Activated T-helper 1 cell treated with Interleukin-2 at 50 U/mL for 16 hours (primary cell): ENCODE measurements around the gene AUTS2.
A peak's percentile ranks its signal among the peaks of the same experiment; 100 is the strongest.
"Not testable (repeated sequence)": the region's sequence is repeated elsewhere in the genome, so short reads cannot be mapped to it uniquely, and the experiment has no call there.

Experiments used
- DNase-seq: peaks from one replicate; pipeline ENCODE4 v3.0.0-alpha.2; 2020; ENCODE audit warnings: low read depth

Gene AUTS2

DNA sequence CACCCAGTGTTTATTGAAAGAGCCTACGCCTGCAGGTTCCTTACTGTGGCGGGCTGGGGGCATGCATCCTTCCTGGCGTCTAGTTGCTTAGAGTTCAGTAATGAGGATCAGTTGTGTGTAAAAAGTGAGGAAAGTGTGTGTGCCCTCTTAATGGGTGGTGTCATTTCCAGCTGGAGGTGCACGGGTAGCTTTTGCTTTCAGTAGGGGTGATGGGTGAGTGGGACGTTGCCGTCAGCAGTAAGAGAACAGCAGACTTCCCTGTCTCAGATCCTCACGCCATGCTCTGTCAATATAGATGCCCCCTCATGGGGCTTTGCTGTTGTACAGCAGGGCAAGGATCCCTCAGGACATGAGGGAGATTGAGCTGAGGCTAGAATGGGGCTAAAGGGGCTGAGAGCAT is 1181.0 kb downstream of the AUTS2 start:
- DNase-seq, result no peak

DNA sequence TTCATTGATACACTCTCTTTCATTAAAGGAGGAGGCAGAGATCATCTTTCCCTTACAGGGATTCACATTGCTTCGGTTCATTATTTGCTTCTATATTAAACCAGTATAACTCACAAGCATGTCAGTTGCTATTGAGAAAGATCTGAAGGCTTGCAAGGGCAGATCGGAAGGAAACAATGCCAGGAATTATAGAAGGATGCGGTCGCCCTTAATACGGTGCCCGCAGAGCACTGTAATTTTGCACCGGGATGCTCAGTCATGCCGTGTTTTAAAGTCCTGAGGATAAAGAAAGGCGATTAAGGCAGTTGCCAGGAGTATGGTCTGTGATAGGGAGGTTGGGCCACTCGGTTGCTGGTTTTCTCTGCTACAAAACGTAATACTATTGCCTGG is 1183.6 kb downstream of the AUTS2 start:
- DNase-seq, result no peak

DNA sequence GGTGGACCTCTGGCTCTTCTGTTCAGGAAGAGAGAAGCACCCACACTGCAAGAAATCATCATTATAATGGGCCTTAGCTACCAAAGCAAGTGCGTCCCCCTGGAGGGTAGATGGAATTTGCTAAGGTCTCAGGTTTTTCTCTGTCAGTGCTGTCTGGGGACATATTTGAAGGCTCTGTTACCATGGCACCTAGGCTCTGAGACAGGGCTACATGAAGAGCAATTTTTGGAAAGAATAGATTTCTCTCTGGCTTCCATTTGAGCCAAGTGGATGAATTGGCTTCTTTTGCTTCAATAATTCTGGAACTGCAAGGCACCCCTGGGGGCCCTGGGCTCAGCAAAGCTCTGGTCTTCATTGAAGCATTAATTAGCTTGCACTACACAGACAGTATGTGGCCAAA is 1184.5 kb downstream of the AUTS2 start:
- no peak for DNase-seq

DNA sequence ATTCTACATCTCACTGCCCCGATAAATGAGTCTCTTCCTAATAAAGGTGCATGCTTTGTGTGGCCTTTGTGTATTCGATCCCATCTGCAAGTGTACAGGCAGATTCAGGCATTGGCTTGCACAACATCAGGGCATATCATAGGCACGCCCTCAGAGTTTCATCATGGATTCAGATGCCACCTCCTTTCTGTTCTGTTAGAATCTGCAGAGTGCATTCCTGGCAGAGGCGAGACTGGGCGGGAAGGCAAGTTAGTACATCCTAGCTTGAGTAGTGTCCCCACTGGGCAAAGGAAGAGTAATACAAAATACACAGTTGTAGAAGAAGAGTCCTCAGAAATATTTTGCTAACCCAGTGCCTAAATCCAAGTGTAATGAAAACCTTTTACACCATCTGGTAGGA is 1187.2 kb downstream of the AUTS2 start:
- DNase-seq, result no peak

DNA sequence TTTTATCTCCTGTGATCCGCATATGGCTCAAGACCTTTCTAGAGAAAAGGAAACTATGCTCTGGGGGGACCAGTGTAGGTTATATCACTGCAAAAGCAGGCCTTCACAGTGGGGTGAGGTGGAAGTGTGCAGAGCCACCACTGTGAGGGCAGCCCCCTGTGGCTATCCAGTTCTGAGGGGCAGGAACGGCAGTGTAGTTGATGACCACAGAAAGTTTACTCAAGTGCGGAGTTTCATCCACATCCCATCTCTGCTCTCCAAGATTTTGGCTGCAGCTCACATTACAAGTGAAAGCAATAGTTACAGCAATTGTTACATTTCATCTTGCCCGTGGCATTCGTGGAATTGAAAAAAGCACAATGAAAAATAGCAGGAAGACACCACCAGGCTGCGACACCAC is 1187.8 kb downstream of the AUTS2 start:
- DNase-seq, result no peak

DNA sequence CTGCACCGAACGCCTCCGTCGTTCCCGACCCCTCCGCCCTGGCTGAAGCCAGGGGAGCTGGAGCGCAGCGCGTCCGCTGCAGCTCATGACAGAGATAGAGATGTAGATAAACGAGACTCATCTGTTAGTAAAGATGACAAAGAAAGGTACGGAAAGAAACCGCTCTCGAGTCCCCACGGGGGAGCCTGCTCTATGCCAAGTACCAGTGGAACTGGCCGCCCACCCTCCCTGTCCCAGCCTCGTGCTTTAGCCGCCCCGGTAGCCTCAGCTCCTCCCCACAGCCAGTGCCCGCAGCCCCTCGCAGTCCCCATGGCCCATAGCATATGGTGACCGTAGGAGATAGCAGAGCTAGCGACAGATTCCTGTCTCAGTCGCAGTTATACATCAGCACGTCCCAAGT is 1189.0 kb downstream of the AUTS2 start:
- DNase-seq, result no peak

DNA sequence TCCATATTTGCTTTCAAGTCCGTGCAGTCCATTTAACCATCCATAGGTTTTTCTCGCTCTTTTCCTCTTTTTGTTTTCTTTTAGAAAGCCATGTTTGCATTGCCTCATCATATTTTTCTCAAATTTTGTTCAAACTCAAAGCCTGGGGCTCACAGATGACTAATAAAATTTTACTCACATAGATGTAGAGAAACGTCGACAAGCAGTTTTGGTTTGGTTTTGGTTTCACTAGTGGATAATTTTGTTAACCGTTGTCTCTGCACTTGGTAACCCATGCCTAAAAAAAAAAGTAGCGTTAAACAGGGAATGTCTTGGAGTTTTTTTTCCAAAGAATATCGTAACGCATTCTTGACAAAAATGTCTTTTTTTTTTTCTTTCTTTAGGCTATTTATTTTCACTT is 1189.5 kb downstream of the AUTS2 start:
- DNase-seq, result no peak

DNA sequence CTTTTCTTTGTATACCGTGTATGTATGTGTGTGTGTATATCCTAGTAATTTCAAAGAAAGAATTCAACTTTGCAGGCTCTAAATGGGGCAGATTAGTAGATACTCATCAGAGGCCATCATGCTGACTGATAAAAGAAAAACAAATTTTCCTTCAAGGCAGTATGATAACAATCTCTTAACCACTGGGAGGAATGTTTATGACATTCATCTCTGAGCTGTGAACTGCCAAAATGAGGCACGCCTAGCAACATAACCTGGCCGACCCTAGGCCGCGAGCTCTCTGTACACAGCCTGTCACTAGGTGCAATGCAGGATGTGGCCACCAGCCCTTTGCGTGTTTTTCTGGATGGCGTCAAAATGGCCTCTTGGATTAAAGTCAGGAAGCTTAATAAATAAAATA is 1190.0 kb downstream of the AUTS2 start:
- DNase-seq, result peak; percentile 31

DNA sequence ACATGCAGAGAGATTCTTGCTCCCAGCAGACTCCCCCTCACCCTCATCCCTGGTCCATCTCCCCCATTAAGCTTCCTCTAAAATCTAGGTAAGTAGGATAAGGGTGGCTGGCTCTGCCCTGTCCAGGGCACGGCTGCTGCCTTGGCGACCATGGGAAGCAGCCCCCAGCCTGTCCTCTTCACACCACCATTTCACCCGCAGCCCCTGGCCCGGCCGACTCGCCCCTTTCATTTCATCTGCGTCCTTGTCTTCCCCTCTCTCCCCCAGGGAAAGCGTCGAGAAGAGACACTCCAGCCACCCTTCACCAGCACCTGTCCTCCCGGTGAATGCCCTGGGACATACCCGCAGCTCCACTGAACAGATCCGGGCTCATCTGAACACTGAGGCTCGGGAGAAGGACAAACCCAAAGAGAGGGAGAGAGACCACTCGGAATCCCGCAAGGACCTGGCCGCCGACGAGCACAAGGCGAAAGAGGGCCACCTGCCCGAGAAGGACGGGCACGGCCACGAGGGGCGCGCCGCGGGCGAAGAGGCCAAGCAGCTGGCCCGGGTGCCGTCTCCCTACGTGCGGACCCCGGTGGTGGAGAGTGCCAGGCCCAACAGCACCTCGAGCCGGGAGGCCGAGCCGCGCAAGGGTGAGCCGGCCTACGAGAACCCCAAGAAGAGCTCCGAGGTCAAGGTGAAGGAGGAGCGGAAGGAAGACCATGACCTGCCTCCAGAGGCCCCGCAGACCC is 1191.4 kb downstream of the AUTS2 start:
- DNase-seq, result no peak

DNA sequence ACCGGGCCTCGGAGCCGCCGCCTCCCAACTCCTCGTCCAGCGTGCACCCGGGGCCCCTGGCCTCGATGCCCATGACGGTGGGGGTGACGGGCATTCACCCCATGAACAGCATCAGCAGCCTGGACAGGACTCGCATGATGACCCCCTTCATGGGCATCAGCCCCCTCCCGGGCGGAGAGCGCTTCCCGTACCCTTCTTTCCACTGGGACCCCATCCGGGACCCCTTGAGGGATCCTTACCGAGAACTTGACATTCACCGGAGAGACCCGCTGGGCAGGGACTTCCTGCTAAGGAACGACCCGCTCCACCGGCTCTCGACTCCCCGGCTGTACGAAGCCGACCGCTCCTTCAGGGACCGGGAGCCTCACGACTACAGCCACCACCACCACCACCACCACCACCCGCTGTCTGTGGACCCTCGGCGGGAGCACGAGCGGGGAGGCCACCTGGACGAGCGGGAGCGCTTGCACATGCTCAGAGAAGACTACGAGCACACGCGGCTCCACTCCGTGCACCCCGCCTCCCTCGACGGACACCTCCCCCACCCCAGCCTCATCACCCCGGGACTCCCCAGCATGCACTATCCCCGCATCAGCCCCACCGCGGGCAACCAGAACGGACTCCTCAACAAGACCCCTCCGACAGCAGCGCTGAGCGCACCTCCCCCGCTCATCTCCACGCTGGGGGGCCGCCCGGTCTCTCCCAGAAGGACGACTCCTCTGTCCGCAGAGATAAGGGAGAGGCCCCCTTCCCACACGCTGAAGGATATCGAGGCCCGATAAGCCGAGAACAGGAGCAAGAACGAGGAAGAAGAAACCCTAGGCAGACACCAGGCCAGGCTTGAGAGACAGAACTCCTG is 1192.2 kb downstream of the AUTS2 start:
- no peak for DNase-seq

DNA sequence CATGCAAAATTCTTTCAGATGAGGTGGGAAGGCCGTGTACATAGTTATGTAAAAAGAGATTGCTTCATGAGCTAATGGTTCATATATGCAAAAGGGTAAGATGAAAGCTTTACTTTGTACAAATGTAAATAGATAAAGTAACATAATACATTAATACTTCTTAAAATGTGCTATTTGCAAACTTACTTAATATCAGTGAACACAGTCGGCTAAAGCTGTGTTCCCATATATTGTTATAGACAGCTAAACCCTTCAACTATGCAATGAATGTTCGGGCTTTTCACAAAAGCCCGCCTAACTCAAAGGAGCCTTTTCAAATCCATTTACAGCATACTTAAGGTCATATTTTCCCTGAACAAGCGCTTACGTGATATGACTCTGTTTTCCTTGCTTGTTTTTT is 1193.1 kb downstream of the AUTS2 start:
- DNase-seq, result no peak

DNA sequence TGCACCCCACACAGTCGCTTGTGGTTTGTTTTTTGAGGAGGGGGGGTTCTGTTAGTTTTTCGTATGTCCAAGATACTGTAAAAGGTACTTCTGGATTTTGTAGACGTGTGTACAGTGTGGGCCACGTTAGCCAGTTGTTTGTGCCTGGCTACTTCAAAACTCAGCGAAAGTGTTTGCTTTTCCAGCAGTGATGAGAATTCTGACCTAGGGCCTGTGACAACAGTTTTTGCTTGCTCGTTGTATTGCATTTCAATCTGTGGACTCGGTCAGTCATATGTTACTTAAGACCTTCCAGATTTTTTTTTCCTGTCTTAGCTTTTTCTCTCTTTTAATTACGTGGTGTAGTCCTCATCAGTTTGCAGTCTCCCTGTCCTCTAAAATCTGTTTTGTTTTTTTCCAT is 1194.8 kb downstream of the AUTS2 start:
- no peak for DNase-seq

DNA sequence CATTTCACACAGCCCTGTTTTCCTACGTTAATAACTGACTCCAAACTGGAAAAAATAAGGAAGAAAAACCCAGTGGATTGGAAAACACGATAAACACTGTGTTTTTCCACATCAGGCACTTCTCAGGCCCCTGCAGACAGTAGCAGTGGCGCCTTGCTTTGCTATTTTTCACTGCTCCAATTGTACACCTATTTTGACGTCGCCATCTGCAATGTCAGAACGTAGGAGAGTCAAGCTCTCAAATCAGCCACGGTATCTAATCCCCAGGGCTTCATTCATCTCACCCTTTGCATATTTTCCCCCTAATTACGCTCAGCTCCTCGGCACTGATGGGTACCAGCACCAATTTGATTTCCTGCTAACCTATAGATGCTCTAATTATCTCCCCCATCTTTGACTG is 1195.5 kb downstream of the AUTS2 start:
- DNase-seq, result no peak

DNA sequence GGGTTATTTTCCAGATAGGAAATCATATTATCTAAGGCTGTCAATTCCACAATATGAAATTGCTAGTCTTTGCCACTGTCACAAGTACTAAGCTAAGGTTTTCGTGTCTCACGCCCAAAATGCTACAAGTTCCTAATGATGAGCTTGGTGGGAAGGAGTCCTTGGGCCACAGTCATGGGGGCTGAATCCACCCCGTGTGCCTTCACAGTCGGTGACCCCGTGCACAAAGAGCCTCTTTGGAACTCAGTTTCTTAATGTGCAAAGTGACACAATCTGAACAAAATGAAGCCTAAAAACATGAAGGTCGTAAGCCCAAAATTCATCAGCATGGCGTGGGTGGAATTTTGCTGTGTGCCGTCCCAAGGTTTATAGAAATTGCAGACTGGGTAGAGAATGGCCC is 1196.7 kb downstream of the AUTS2 start:
- DNase-seq, result no peak

DNA sequence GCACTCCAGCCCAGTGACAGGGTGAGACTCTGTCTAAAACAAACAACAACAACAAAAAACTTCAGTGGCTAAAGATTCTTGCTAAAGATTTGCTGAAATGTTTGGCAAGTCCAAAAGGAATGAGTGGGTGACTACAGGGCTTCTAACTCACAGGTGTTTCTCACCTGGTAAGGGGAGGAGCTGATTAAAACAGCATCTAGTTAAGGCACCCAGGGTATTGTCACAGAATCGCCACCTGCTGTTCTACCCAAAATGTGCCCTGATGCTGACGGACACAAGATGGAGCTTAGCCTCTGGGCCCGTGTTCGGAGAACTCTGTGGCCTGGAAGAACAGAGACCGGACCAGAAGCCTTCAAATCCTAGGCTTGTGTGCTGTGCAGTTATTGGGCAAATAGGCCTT is 1197.7 kb downstream of the AUTS2 start:
- no peak for DNase-seq

DNA sequence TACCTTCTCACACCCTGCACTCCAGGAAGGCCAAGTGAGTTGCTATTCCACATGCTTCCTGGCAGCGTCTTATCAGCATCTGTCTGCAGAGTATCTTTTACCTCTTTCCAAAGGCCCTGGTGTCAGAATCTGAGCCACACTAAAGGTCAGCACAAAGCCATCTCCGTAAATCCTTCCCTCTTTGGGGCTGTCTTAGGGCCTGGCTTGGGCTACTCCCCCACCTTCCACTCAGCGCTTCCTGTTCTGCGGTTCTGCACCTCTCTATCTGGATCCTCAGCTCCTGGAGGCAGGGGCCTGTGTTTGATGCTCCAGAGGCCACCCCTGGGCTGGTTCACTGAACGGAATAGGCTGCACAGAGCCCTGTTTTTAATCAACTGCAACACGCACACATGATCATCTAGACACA is 1198.8 kb downstream of the AUTS2 start:
- no peak for DNase-seq

DNA sequence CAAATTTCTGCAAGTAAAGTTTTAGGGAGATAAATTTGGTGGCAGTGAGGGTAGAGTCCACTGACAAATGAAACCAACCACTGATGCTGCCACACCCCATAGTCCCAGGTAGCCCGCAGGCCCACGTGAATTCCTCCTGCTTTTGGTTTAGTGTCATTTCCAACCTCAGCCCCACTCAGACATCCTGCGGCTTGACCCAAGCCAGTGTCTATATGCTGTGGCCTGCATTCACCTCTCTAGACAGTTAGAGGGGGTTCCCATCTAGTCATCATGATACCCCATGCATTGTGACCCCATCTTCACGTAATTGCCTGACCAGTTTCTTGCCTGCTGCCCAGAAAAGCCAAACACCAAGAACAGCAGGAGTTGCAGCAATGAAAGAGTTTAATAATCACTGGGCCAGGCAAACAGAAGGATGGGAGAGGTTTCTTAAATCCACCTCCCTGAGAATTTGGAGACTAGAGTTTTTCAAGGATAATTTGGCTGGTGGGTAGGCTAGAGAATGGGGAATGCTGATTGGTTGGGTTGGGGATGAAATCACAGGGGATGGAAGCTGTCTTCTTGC is 1201.6 kb downstream of the AUTS2 start:
- DNase-seq, result no peak

DNA sequence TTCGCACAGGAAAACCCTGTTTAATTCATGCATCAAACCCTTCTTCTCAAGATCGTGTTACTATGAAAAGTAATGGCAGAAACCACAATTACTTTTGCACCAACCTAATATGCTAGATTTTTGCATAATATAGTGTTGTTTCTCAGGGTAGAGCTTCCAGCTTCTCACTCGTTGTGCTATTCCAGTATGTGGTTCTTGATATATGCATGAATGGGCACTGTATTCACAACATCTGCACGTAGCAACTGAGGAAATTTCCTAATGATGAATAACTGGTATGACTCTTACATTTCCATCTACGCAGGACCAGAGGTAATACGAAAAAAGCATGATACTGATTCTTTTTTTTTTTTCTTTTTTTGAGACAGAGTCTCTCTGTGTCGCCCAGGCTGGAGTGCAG is 1207.1 kb downstream of the AUTS2 start:
- no peak for DNase-seq

DNA sequence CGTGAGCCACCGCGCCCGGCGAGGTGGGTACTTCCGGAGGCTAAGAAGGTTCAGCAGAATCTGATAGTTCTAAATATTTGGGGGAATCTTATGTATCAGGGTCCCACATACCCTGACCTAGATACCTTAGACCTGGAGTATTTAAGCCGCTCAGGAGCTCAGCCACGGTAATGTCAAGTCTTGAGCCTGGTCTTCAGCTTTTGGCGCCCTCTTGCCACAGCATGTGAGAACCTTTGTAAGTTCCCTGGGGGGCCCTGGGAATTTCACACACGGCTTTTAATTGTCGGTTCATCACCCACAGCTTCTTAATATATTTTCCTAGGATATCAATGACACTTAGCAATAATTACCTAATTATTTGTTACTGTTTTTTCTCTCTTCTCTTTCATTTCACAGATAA is 1209.4 kb downstream of the AUTS2 start:
- DNase-seq, result no peak

DNA sequence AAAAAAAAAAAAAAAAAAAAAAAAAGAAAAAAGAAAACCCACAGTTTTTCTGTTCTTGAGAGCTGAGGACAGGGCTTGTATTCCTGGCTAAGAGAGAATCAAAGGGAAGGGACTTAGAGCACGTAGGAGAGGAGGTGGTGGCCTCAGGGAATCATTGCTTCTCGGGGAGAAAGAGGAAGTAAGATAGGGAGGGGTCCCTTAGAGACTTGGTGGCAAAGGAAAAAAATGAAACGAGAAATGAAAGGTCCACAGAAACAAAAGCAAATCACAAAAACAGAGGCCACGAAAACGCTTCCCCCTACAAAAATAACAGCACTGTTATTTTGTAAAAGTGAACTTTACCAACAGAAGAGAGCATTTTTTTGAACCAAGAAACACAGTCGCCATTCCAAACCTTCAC is 1210.6 kb downstream of the AUTS2 start:
- no peak for DNase-seq

DNA sequence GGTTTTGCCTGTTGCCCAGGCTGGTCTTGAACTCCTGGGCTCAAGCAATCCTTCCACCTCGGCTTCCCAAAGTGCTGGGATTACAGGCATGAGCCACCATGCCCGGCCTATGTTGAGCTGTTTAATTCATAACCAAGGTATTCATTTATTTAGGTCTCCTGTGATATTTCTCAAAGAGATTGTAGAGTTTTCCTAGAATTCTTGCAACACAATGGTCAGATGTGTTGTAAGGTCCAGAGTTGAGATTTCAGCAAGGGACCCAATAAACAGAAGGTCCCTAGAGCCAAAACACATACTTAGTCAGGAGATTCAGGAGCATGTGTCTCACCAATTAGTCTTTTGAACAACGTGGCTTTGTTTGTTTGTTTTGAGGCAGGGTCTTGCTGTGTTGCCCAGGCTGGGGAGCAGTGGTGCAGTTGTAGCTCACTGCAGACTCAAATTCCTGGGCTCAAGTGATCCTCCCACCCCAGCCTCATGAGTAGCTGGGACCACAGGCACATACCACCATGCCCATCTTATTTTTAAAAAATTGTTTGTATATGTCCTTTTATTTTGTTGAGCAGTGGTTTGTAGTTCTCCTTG is 1212.4 kb downstream of the AUTS2 start:
- DNase-seq, result no peak

DNA sequence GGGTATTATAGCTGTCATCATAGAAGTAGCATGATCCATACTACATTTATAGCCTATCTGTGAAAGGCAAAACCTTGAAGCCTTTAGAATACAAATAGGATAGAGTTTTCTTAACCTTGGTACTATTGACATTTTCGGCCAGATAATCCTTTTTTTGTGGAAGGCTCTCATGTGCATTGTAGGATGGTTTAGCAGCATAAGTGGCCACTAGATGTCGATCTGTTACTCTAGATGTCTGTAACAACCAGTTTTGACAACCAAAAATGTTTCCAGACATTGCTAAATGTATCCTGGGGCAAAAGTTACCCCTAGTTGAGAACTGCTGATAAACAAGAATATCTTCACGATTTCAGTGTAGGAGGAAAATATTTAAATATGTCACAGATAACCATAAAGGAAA is 1214.2 kb downstream of the AUTS2 start:
- DNase-seq, result no peak

DNA sequence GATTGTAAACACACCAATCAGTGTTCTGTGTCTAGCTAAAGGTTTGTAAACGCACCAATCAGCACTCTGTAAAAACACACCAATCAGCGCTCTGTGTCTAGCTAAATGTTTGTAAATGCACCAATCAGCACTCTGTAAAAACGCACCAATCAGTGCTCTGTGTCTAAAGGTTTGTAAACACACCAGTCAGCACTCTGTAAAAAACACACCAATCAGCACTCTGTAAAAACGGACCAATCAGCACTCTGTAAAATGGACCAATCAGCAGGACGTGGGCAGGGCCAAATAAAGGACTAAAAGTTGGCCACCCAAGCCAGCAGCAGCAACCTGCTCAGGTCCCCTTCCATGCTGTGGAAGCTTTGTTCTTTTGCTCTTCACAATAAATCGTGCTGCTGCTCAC is 1224.2 kb downstream of the AUTS2 start:
- DNase-seq, result not testable (repeated sequence)
